Measurements from ENCODE around the gene SLC1A6. TPM values are rescaled to one million over a fixed set of nuclear protein-coding genes. Genes with fewer than 3 reads are reported as not detected.

The SLC1A6 gene
- total and polyA plus RNA-seq, 2 of the 4 experiments (the other 2 are of a cell fraction) = not detected

- dilution Hi-C loops (cut with HindIII; ENCODE audit: low sequenced_read_pairs, unreplicated experiment) = no loop called here
- POLR2A ChIA-PET (ENCODE audit: unreplicated experiment) = no interaction called here
- Histone ChIP-seq H3K36me3 (ENCODE audit: control insufficient read depth, insufficient read depth, low read length) (no peaks in the 10 kb centered on the region), H4K91ac (ENCODE audit: insufficient read depth, low read depth, low read length) (no peak overlapping the region), H3K79me1 (ENCODE audit: low read depth in 1 of 2, low read length in 2 of 2) (no peaks in the 10 kb centered on the region), H4K5ac (ENCODE audit: low read depth, low read length) (no peak overlapping the region), H4K8ac (ENCODE audit: low read depth in 2 of 2, low read length in 2 of 2) (no peak overlapping the region), H2BK15ac (ENCODE audit: low read depth, low read length) (no peak overlapping the region), H3K4me2 (ENCODE audit: low read depth, low read length) (no peak overlapping the region), H2AK9ac (replicated peaks; ENCODE audit: low read depth, low read length, poor library complexity) (no peak overlapping the region), H3K4me1 (ENCODE audit: control insufficient read depth, insufficient read depth, low read length) (no peaks in the 10 kb centered on the region), H3K9me1 (ENCODE audit: insufficient read depth, low read length) (no peaks in the 10 kb centered on the region), H2BK120ac (ENCODE audit: low read depth, low read length) (no peak overlapping the region), H2BK20ac (ENCODE audit: low read depth, low read length) (no peak overlapping the region), H3K4me3 (ENCODE audit: insufficient read depth, low read depth, low read length) (no peak overlapping the region), H4K20me1 (ENCODE audit: insufficient read depth, low read length) (no peaks in the 10 kb centered on the region), H3K4ac (ENCODE audit: low read depth, low read length) (no peak overlapping the region), H2AFZ (replicated peaks; ENCODE audit: low read length, poor library complexity) (no peak overlapping the region), H3K9ac (ENCODE audit: low read depth, low read length) (no peak overlapping the region), H3K18ac (ENCODE audit: low read depth, low read length) (no peak overlapping the region), H3K23ac (ENCODE audit: low read depth, low read length) (no peak overlapping the region), H3K14ac (replicated peaks; ENCODE audit: low read depth, low read length) (no peak overlapping the region), H3K27me3 (ENCODE audit: control insufficient read depth, insufficient read depth, low read length) (no peaks in the 10 kb centered on the region), H3K27ac (ENCODE audit: insufficient read depth, low read length) (no peak overlapping the region), H3K9me3 (ENCODE audit: control insufficient read depth, insufficient read depth, low read length) (peaks cover 26% of the 10 kb centered on the region), H2BK5ac (ENCODE audit: low read depth, low read length, poor library complexity, severe bottlenecking) (no peak overlapping the region), H3K56ac (ENCODE audit: extremely low read depth, insufficient read depth, low read length) (no peak overlapping the region), H2AK5ac (ENCODE audit: low read depth, low read length) (no peak overlapping the region)
- intact Hi-C loops (cut with micrococcal nuclease) = no loop called here
- CTCF ChIA-PET = no interaction called here
- no peak for ATAC-seq (ENCODE audit: low read depth)
- BruUV-seq (replicated peaks) = no TSS peak
- in situ Hi-C loops (cut with MboI; ENCODE audit: low sequenced_read_pairs) = no loop called here
- TF ChIP-seq RCOR1 (IDR thresholded peaks at IDR 0.05; ENCODE audit: insufficient replicate concordance, low read length) (no peak), CHD1 (IDR thresholded peaks at IDR 0.05; ENCODE audit: low read depth, low read length) (no peak), MAFK (IDR thresholded peaks at IDR 0.05; ENCODE audit: low read depth, low read length) (no peak), CTCF (conservative IDR thresholded peaks at IDR 0.05; ENCODE audit: low read depth, low read length) (no peak), MAZ (IDR thresholded peaks at IDR 0.05; ENCODE audit: borderline replicate concordance, low read depth, low read length) (no peak), RFX5 (IDR thresholded peaks at IDR 0.05; ENCODE audit: low read depth, low read length) (no peak), ELK1 (IDR thresholded peaks at IDR 0.05; ENCODE audit: borderline replicate concordance, low read depth, low read length) (no peak), MXI1 (IDR thresholded peaks at IDR 0.05; ENCODE audit: borderline replicate concordance, low read depth, low read length) (no peak), NFE2L2 (IDR thresholded peaks at IDR 0.05; ENCODE audit: low read depth, low read length) (no peak), BHLHE40 (IDR thresholded peaks at IDR 0.05; ENCODE audit: low read depth, low read length) (no peak), USF2 (IDR thresholded peaks at IDR 0.05; ENCODE audit: low read depth, low read length) (no peak), FOS (IDR thresholded peaks at IDR 0.05; ENCODE audit: low read depth, low read length) (no peak), RAD21 (IDR thresholded peaks at IDR 0.05; ENCODE audit: low read length) (no peak)
- no peak for DNase-seq
- WGBS, 2 experiments (ENCODE audit: extremely low coverage in 2 of 2, insufficient read length in 1 of 2) = no CpG with 5 or more reads among the region's 1 CpG
These were observed 20.4 kb downstream of the SLC1A6 start for GRCh38 chr19:14959263-14959662.
